HG03108 (cell line): Measurements from ENCODE around the gene CLPX.
"Not testable (repeated sequence)": the region's sequence is repeated elsewhere in the genome, so short reads cannot be mapped to it uniquely, and the experiment has no call there.

Source experiments
- ATAC-seq: cut with Tn5 transposase; IDR thresholded peaks from one replicate; pipeline ENCODE4 v1.9.1; 2021; ENCODE audit warnings: moderate library complexity; ENCODE audit not compliant: unreplicated experiment

The CLPX gene

GRCh38 chr15:65105038-65105437, 80.1 kb downstream of the CLPX start:
- ATAC-seq, result no peak

GRCh38 chr15:65102912-65103311, 82.2 kb downstream of the CLPX start:
- no peak for ATAC-seq

- ATAC-seq, result no peak
These were observed 83.0 kb downstream of the CLPX start for GRCh38 chr15:65101891-65102708.

GRCh38 chr15:65101411-65101890, 83.7 kb downstream of the CLPX start:
- no peak for ATAC-seq

- ATAC-seq, result no peak
These were observed 84.7 kb downstream of the CLPX start for GRCh38 chr15:65100442-65100841.

GRCh38 chr15:65099801-65100200, 85.3 kb downstream of the CLPX start:
- not testable (repeated sequence) for ATAC-seq

GRCh38 chr15:65099336-65099735, 85.8 kb downstream of the CLPX start:
- ATAC-seq, result no peak
